Thymus (tissue), 11 donors: Measurements from ENCODE around the gene CNIH2. TPM values are rescaled to one million over a fixed set of nuclear protein-coding genes. Genes with fewer than 3 reads are reported as not detected.

Experiments
- DNase-seq, 9 donors: peaks; one replicate each; pipeline ENCODE4 v3.0.0-alpha.2; 2013; ENCODE audit warnings: low spot score in 9 of 9, low read depth in 6 of 9, missing footprints in 1 of 9
- H3K27ac ChIP-seq, 2 donors: one replicate each; pipeline ENCODE4 v1.5.1; 2013; ENCODE audit warnings: control low read depth in 1 of 2, low read depth in 1 of 2, low read length in 1 of 2, mild to moderate bottlenecking in 1 of 2, moderate library complexity in 1 of 2
- H3K27me3 ChIP-seq, 2 donors: one replicate each; pipeline ENCODE4 v1.5.1; 2013; ENCODE audit warnings: low read length in 1 of 2; ENCODE audit not compliant: control insufficient read depth in 2 of 2, insufficient read depth in 1 of 2
- H3K36me3 ChIP-seq, 2 donors: one replicate each; pipeline ENCODE4 v1.5.1; 2013; ENCODE audit warnings: low read length in 1 of 2, mild to moderate bottlenecking in 1 of 2, moderate library complexity in 1 of 2; ENCODE audit not compliant: control insufficient read depth in 2 of 2, insufficient read depth in 2 of 2
- H3K4me1 ChIP-seq, 2 donors: one replicate each; pipeline ENCODE4 v1.5.1; 2013; ENCODE audit warnings: low read length in 2 of 2; ENCODE audit not compliant: control insufficient read depth in 2 of 2, insufficient read depth in 2 of 2
- H3K4me3 ChIP-seq, 2 donors: one replicate each; pipeline ENCODE4 v1.5.1; 2013; ENCODE audit warnings: low read length in 2 of 2, control low read depth in 1 of 2, mild to moderate bottlenecking in 1 of 2
- H3K9me3 ChIP-seq, 2 donors: one replicate each; pipeline ENCODE4 v1.5.1; 2013; ENCODE audit warnings: low read length in 1 of 2, mild to moderate bottlenecking in 1 of 2; ENCODE audit not compliant: control insufficient read depth in 2 of 2, insufficient read depth in 1 of 2
- WGBS: extraction: QIAGEN DNeasy Blood & Tissue Kit; methylation state at CpG from one replicate; pipeline ENCODE4 v1.1.7; 2013; 5-methylcytosine and 5-hydroxymethylcytosine counted together
- polyA plus RNA-seq: library from polyadenylated mRNA; stranded (reverse); fragments of 200-250 nt; gene quantifications from one replicate; pipeline ENCODE4 v1.2.3, GENCODE V29; 2013
- total RNA-seq: library from RNA; stranded (reverse); fragments of 120-200 nt; gene quantifications from one replicate; pipeline ENCODE4 v1.2.4, GENCODE V29; 2013
- donor health status: healthy.

CNIH2 gene
- total and polyA plus RNA-seq, 2 donors, result 1.6 TPM

DNA sequence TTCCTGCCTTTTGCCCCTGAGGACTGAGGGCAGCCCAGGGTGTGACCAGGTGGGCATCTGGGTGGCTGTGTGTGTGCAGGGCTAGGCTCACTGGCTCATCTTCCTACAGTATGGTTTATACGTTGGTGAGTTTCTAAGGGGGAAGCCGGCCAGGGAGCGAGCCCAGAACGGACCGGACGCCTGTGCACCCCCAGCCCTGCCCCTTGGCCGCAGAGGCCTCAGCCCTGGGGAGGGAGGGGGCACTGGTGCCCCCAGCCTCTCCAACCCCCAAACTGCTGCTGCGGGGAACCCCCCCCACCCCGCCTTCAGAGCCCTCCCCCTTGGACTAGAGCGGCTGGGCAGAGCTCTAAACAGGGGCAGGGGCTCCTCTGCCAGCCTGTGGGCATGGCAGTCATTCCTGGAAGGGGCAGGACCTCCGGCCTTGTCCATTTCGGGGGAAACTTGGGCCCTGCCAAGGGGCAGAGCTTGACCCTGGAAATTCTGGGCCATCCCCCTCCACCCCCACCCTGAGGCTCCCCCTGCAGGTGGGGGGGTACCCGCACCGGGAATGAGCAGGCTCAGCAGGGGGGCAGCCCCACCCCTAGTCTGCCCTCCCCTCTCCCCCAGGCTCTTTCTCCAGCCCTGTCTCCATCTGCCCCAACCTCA lies 5.6 kb downstream of the CNIH2 start:
- H3K9me3 ChIP-seq, result peaks cover 0 to 2% of the 10 kb centered on the region in 2 donors
- 95% methylated on average over 14 of the region's 14 CpGs for WGBS
- H3K4me1 ChIP-seq, result peaks cover 32 to 58% of the 10 kb centered on the region in 2 donors
- H3K27ac ChIP-seq, result no peak overlapping the region
- no peak overlapping the region for H3K4me3 ChIP-seq
- H3K36me3 ChIP-seq, result peaks cover 24 to 25% of the 10 kb centered on the region in 2 donors
- DNase-seq, result no peak
- H3K27me3 ChIP-seq, result peaks cover 0 to 8% of the 10 kb centered on the region in 2 donors

DNA sequence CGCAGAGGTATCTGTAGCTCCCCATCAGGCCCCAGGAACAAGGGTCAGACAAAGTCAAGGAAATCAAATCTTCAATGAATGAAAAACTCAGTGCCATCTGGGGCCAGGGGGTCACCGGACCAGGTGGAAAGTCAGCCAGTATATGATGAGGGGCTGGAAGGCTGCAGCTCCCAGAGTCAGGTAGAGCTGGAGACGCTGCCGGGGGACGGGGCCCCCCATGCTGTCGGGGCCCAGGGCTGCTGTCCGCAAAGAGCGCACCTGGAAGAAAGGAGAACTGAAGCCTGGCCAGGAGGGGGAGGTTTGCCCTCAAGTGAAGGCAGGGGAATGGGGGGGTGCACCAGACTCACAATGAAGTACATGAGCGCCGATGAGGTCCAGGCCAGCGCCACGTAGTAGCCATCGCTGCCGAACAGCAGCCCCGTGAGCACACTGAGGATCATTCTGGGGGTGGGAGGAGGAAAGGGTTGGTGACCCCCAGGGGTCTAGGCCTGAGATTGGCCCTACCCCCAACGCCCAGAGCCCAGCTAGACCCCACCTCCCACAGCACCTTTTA lies 6.6 kb downstream of the CNIH2 start:
- H3K36me3 ChIP-seq, result peaks cover 24 to 25% of the 10 kb centered on the region in 2 donors
- DNase-seq, result no peak
- WGBS, result 97% methylated on average over 16 of the region's 16 CpGs
- H3K9me3 ChIP-seq, result peaks cover 0 to 3% of the 10 kb centered on the region in 2 donors
- H3K4me1 ChIP-seq, result peaks cover 26 to 53% of the 10 kb centered on the region in 2 donors
- no peak overlapping the region for H3K27ac ChIP-seq
- H3K27me3 ChIP-seq, result peaks cover 0 to 4% of the 10 kb centered on the region in 2 donors
- no peak overlapping the region for H3K4me3 ChIP-seq

DNA sequence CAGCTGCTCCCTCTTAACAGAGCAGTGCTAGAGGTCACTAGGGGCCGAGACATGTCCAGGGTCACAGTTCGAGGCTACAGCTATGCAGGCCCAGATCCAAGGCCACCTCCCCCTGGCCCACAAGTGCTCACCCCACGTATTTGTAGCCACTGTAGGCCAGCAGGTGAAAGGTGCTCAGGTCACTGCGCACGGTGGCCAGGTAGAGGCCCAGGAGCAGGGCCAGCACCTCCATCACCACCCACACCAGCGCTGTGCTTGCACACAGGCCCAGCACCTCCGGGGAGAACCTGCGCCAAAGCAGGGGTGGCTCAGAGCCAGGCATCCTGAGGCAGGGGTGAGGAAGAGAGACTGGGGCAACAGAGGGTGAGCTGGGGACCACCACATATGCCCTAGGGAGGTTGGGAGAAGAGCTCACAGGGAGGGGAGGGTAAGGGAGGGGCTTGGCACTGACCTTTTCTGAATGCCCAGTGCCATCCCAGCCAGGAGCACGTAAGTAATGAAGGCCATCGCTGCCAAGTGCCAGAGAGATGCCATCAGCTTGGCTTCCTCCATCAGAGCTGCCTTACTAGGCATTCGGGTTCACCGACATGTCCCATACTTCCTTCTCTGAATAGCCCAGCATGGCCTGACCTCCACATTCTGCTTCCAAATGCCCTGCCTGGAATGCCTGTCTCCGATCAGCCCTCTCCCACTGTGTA lies 7.4 kb downstream of the CNIH2 start:
- H3K4me3 ChIP-seq, result no peak overlapping the region
- peaks cover 30 to 52% of the 10 kb centered on the region in 2 donors for H3K4me1 ChIP-seq
- no peak overlapping the region for H3K27ac ChIP-seq
- 96% methylated on average over 13 of the region's 13 CpGs for WGBS
- peaks cover 0 to 10% of the 10 kb centered on the region in 2 donors for H3K27me3 ChIP-seq
- H3K36me3 ChIP-seq, result peaks cover 23 to 24% of the 10 kb centered on the region in 2 donors
- peaks cover 0 to 10% of the 10 kb centered on the region in 2 donors for H3K9me3 ChIP-seq
- no peak for DNase-seq

DNA sequence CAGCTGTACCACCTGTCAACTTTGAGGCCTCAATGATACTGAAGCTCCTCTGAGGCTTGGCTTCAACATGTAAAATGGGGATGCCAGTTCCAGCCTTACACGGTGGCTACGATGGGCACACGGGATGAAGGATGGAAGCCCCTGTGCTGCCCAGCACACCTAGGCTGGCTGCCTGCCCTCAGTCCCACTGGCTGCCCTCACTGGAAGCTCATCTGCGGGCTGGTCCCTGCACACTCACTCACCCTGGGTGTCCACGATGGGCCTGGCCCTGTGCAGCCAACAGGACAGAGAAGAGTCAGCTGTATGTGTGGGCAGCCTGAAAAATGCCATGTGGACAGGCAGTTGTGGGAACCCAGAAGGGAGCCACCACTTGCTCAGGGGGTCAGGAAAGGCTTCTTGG lies 8.7 kb downstream of the CNIH2 start:
- peaks cover 13 to 22% of the 10 kb centered on the region in 2 donors for H3K27me3 ChIP-seq
- no peak for DNase-seq
- WGBS, result 98% methylated on average over 5 of the region's 5 CpGs
- no peak overlapping the region for H3K4me3 ChIP-seq
- peaks cover 29 to 43% of the 10 kb centered on the region in 2 donors for H3K4me1 ChIP-seq
- peaks cover 23 to 24% of the 10 kb centered on the region in 2 donors for H3K36me3 ChIP-seq
- peaks cover 0 to 10% of the 10 kb centered on the region in 2 donors for H3K9me3 ChIP-seq
- H3K27ac ChIP-seq, result no peak overlapping the region

DNA sequence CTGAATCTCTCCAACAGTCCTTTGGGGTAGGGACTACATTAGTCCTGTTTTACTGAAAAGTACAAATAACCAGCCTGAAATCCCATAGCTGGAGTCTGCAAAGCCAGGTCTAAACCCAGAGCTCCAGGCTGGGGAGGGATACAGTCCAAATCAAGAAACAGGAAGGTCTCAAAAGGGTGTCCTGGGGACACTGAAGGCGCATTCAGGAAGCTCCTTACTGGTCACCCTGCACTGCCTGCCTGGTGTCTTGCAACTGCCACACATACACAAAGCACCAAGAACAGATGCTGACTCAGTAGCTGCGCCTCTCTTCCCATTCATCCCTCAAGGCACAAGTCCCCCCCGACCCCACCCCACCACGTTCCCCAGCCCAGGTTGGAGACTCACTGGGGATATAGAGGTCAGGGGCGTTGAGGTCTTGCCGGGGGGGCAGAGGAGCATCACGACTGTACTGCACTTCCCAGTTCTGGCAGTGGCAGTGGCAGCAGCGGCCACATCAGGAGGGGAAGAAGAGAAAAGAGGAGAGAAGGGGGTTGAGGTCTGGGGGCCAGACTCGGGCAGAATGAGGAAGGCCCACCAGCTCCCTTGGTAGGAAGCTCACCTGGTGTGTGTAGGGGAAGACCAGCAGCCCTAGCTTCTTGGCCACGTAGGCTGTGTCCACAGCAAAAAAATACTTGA lies 9.4 kb downstream of the CNIH2 start:
- Histone ChIP-seq H3K9me3 (peaks cover 0 to 10% of the 10 kb centered on the region in 2 donors), H3K4me1 (peaks cover 28 to 42% of the 10 kb centered on the region in 2 donors), H3K36me3 (peaks cover 23 to 24% of the 10 kb centered on the region in 2 donors), H3K4me3 (no peak overlapping the region), H3K27ac (no peak overlapping the region), H3K27me3 (peaks cover 19 to 29% of the 10 kb centered on the region in 2 donors)
- 73% methylated on average over 10 of the region's 10 CpGs for WGBS
- no peak for DNase-seq

DNA sequence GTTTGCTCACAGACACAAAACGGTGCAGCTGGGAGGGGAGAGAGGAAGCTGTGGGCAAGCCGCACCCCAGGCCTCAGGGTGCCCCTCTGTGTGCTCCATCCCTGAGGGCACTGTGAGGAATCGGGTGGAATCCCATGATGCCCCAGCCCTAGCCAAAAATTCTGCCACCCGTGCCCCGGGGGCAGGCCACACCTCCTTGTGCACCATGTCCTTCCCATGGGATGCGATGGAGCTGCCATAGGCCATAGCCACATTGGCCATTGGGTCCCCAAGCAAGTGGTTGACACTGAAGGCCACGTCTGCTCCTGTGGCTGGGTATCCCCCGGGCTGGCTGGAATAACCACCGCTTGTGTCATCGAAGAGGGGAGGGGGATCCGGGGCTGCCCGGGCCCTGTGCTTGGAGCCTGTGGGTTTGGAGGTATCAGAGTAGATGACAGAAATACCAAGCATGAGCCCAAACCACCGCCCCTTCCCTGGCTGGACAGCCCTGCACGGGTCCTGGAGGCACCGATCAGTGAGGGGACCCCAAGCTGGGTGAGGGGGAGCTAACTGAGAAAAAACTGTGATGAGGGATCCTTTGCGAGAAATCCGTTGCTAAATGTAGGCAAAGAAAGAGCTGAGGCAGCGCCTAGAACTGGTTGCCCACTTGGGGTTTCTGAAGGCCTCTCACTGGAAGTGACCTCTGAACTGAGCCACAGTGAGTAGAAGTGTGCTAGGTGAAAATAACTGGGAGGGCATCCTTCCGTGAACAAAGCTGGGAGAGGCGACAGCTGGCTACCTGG lies 10.1 kb downstream of the CNIH2 start:
- Histone ChIP-seq H3K4me3 (peak overlapping the region; percentile 63 to 75), H3K27ac (peak overlapping the region in 1 of 2 donors; percentile 83), H3K27me3 (peaks cover 26 to 36% of the 10 kb centered on the region in 2 donors), H3K36me3 (peaks cover 21 to 24% of the 10 kb centered on the region in 2 donors), H3K4me1 (peaks cover 22 to 37% of the 10 kb centered on the region in 2 donors), H3K9me3 (peaks cover 0 to 10% of the 10 kb centered on the region in 2 donors)
- 61% methylated on average over 20 of the region's 20 CpGs for WGBS
- DNase-seq, result no peak

DNA sequence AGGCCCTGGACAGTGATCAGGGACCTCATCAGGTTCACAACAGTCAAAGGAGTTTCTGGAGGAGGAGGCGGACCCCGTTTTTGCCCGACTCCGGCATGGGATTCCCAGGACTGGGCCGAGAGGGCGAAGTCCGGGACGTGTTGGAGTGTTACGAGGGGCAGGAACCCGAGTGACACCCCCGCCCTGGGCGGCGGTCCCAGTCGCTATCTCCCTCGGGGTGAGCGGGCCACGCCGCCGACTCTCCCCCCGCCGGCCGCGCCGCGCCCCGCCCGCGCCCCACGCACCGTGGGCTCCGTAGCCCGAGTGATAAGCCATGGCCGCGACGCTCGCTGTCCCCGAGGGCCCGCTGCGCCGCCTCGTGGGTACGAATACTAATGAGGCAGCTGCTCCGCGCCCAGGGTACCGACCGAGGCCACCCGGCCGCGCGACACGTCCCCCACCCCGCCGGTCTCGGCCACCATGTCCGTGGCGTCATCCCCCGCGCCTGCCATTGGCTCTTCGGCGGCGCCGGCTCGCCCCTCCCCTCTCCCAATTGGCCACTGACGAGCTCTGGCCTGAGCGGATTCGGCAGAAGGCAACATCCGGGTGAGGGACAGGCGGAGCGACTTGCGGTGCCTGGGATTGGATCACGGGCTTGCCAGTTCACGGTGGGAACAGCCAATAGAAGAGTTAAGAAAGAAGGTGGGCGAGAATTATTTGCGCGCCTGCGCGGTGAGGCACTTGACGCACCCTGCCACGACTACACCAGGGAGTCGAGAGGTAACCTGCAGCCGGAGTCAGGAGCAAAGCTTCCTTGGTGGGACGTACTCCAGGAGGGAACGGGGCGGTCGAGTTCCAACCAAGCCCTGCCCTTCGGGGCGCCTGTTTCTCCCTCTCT lies 10.9 kb downstream of the CNIH2 start, which contains the start of gene YIF1A:
Gene YIF1A, minus strand, starts transcription at position 473 of the 877 bp plus-strand sequence. Its CDS starts 158 bp downstream, at position 315.
- Histone ChIP-seq H3K27me3 (peaks cover 33 to 44% of the 10 kb centered on the region in 2 donors), H3K4me1 (peaks cover 22 to 35% of the 10 kb centered on the region in 2 donors)
- WGBS, result under 1% methylated on average over 87 of the region's 87 CpGs

More for the DNA sequence above, 10.9 kb downstream of the CNIH2 start, which contains the start of gene YIF1A:
- Histone ChIP-seq H3K4me3 (peak within 1 kb of the TSS; percentile 63 to 75), H3K27ac (peak within 1 kb of the TSS; percentile 88 to 97), H3K9me3 (peaks cover 0 to 10% of the 10 kb centered on the region in 2 donors), H3K36me3 (peaks cover 17 to 24% of the 10 kb centered on the region in 2 donors)
- peak; percentile 93 to 99 (median 97) for DNase-seq
